HG03135 (cell line): Measurements from ENCODE around the gene ELL2.
"Not testable (repeated sequence)": the region's sequence is repeated elsewhere in the genome, so short reads cannot be mapped to it uniquely, and the experiment has no call there.

Source experiments
- ATAC-seq: cut with Tn5 transposase; IDR thresholded peaks from one replicate; pipeline ENCODE4 v1.9.1; 2021; ENCODE audit warnings: mild to moderate bottlenecking, moderate library complexity; ENCODE audit not compliant: unreplicated experiment

Gene ELL2

GRCh38 chr5:95910521-95910920 lies 51.1 kb downstream of the ELL2 start:
- no peak for ATAC-seq

DNA sequence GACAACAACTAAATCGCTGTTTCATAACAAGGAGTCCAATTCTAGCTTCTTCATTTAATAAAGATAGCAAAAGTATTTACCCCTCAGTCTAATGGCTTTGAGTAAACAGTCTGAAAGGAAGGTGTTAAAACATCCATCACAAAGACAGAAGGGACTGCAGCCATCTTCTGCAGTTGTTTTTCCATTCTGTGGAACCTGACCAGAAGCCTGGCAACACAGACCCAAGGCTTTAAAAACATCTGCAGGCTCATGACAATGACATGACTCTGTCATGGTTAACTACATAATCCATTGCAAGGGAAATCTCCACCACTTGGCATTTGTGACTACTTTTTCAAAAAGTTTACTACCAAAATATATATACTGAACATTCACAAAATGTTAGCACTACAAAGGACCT lies 51.9 kb downstream of the ELL2 start:
- ATAC-seq: no peak

DNA sequence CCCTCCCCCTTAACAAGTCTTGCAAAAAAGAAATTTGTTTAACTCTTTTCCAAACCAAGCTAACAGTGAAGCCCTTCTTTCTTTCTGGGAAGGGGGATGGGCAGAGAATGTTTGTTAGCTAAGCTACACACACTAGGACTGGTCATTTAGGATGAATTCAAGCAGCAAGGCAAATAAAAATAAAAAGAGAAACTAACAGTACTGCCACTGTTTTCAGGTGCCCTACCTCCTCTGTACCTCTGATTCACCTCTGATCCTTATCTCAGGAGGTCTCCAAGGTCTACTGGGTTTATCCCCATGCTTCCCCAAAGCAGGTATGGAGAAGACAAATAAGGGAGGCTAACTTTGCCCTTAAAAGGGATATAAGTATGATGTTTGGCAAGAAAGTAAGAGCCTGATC lies 52.9 kb downstream of the ELL2 start:
- no peak for ATAC-seq

DNA sequence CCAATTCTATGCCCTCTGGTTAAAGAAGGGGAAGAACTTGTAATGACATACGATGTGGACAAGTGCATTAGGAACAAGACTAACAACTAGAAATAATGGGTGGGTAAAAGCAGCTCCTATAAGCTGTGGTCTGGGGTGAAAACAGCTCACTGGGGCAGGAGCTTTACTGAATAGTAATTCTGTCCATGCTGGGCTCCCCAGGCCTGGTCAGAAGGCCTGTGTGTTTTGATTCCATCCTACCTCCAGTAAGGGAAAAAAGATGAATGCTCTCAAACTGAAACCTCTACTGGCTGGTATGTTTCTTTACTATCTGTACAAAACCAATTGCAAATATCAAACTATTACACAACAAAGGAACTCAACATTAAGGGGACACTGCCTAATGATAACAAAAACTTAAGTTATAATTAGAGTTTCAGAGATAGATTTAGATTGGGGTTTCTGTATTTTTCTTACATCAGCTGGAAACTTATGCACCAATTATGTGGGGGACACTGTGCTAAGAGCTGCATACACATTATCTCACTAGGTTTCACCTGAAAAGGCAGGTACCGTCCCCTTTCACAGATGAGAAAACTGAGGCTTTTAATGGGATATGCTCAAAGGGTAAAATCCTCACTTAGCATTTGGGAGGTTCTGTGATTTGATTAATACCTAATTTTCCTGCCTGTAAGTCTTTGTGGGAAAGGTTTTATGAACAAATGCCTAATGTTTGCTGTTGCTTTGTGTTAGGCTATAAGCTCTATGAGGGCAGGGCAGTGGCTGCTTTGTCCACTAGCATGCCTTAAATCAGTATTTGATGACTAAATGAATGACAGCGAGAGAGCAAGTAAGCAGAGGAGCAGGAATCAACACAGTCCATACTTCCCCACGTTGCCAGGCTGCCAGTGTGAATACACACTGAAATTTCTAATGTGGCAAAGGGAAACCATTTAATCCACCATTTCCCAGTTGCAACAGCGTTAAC lies 53.6 kb downstream of the ELL2 start:
- no peak for ATAC-seq

DNA sequence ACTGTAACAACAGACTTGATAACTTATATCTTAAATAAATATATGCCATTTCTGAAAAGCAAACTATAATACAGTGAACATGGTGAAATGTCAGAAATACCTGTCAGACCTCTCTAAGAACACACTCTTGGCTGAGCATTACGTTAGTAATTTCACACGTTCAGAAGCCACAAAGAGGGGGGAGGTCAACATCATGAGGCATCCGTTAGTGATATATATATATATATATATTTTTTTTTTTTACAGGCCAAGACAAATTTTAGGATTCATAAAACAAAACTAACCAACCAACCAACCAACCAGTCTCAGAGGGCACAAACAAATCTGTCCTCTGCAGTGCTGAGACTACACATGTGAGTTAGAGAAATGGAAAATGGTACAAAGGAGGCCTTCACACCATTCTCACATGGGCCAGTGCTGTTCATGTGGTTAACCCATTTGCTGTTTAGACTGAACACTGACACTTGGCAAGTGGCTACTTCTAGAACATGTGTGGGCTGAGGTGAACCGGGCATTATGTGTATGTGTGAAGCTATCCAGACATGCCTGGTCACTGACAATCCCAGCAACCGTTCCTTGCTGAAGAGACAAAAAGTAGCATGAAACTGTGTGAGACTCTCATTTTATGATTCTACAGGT lies 54.5 kb downstream of the ELL2 start:
- no peak for ATAC-seq

- ATAC-seq: not testable (repeated sequence)
Observed at GRCh38 chr5:95906398-95906797, 55.3 kb downstream of the ELL2 start.

- ATAC-seq: no peak
Observed at GRCh38 chr5:95904827-95905226, 56.8 kb downstream of the ELL2 start.

GRCh38 chr5:95903838-95904237 lies 57.8 kb downstream of the ELL2 start:
- ATAC-seq: no peak

- ATAC-seq: no peak
Observed at GRCh38 chr5:95901676-95902627, 59.7 kb downstream of the ELL2 start.

- ATAC-seq: no peak
Observed at GRCh38 chr5:95900383-95900958, 61.2 kb downstream of the ELL2 start.

GRCh38 chr5:95899829-95900228 lies 61.8 kb downstream of the ELL2 start:
- ATAC-seq: no peak

GRCh38 chr5:95899006-95899405 lies 62.6 kb downstream of the ELL2 start:
- no peak for ATAC-seq

- no peak for ATAC-seq
Observed at GRCh38 chr5:95895771-95896170, 65.9 kb downstream of the ELL2 start.

GRCh38 chr5:95895251-95895650 lies 66.4 kb downstream of the ELL2 start:
- no peak for ATAC-seq

DNA sequence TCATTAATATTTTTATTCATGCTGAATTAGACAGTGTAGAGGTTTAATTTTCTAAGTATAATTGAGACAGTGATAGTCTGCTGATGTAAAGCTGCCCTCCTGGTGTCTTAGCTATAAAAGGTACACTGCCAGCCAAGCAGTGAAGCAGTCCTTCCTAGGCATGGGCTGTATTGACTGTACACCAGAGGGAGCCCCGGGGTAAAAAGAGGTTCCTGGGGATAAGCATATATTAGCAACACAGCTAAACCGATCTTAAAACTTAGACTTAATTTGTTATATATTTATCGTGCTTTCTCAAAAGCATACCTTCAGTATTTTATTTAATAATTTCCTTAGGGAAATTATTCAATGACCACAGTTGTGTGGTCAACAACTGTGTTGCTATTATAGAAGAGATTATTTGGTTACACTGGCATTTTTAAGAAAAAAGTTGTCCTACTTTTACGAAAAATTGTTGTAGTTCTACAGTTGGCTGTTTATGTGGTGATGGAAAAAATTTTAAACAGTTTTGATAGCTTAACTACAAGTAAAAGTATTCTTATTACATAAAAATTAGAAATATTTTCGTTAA lies 68.8 kb downstream of the ELL2 start:
- ATAC-seq: no peak

DNA sequence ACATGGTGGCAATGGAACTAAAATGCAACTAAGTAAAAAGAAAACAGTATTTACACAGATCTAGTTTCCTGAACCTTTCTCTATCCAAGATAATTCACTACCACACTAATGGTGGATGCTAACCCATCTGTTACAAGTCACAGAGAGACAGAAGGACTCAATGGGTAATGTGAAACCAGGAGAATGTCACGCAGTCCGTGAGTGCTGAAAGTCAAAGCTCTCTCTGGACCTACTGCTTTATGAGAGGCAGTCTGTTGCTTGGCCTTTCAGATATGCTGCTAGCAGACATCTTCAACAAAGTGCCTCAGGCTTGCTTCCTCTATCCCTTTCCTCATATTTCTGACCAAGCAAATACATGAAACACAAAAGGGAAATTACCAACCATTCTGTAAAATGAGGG lies 70.2 kb downstream of the ELL2 start:
- no peak for ATAC-seq

DNA sequence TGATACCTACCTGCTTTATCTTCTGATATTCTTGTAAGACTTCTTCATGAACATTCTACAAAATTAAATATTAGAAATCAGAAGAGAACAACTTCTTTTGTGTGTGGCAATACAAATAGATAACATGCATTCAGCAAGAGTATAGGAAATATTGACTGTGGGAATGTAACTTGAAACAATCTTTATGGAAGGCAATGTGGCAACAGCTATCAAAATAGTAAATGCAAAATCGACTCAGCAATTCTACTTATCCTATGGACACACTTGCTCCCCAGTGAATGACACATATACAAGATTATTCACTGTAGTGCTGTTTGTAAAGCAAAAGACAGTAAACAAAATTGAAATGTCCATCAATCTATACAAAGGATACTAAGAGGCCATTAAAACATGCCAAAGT lies 72.6 kb downstream of the ELL2 start:
- no peak for ATAC-seq

DNA sequence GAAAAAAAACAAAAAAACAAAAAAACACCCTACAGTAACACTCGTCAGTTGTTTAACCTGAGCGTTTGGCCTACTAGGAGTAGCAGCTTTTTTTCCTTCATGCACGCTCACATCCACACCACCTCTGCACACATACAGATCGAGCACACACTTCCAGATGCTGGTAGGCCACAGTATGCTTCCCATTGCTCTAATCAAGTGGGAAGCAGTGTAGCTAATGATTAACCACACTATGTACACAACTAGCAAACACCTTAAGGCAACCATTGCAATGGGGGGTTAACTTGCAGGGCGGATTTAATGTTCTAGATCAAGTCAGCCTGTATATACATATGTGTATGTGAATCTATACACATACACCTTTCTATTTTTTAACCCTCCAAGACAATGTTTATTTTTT lies 73.7 kb downstream of the ELL2 start:
- no peak for ATAC-seq

DNA sequence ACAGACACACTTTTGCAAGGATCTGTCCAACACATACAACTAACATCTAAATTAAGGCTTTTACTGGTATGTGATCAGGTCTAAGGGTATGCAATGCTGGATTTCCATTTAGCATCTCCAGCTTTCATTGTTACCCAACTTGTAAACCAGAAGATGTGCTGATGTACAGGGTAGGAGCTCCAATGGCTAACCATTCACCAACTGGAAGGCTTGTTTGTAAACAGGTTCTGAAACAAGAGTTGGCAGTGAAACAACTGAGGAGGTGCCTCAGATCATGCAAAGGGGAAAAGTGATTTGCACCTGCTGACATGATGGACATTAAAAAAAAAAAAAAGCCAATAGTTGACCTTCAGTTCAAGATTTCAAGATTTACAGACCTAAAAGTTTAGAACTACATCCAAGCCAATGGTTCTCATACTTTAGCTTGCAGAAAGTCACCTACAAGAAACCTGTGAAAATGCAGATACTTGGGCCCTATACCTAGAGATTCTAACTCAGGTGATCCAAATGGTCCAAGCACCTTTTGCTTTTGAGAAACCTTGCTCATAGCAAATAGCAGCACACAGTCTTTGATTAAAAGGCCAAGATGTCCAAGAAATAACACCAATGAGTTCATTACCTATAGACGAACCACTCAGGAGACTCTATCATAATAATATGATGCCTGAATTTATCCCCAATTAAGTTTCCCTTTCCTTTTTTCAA lies 75.2 kb downstream of the ELL2 start:
- ATAC-seq: no peak

GRCh38 chr5:95884511-95884910 lies 77.1 kb downstream of the ELL2 start:
- ATAC-seq: no peak
